Liver (tissue), 9 donors: ENCODE results near the gene SHMT2. TPM values are rescaled to one million over a fixed set of nuclear protein-coding genes. Genes with fewer than 3 reads are reported as not detected.

Experiments used
- DNase-seq: peaks from one replicate; pipeline ENCODE4 v3.0.0-alpha.2; 2017; ENCODE audit warnings: low spot score
- H3K27ac ChIP-seq, 2 donors: one replicate each; pipeline ENCODE4 v1.7.0; 2013; ENCODE audit warnings: inconsistent platforms in 2 of 2, low read length in 2 of 2, control low read depth in 1 of 2, low read depth in 1 of 2, mild to moderate bottlenecking in 1 of 2
- H3K27me3 ChIP-seq, 4 donors: one replicate each; pipeline versions ENCODE4 v1.6.1 to v1.7.0; 2013; ENCODE audit warnings: low read length in 3 of 4, inconsistent platforms in 1 of 4, mild to moderate bottlenecking in 1 of 4, moderate library complexity in 1 of 4; ENCODE audit not compliant: control insufficient read depth in 4 of 4, insufficient read depth in 4 of 4
- H3K36me3 ChIP-seq, 4 donors: one replicate each; pipeline versions ENCODE4 v1.6.1 to v1.7.0; 2013; ENCODE audit warnings: low read length in 3 of 4, mild to moderate bottlenecking in 3 of 4, low read depth in 1 of 4, moderate library complexity in 1 of 4; ENCODE audit not compliant: control insufficient read depth in 4 of 4, insufficient read depth in 3 of 4
- H3K4me1 ChIP-seq, 4 donors: one replicate each; pipeline versions ENCODE4 v1.6.1 to v1.7.0; 2013; ENCODE audit warnings: low read length in 3 of 4, mild to moderate bottlenecking in 3 of 4, moderate library complexity in 1 of 4; ENCODE audit not compliant: control insufficient read depth in 4 of 4, insufficient read depth in 4 of 4
- H3K4me3 ChIP-seq, 3 donors: one replicate each; pipeline versions ENCODE4 v1.6.1 to v1.7.0; 2013; ENCODE audit warnings: low read length in 3 of 3, control low read depth in 1 of 3, low read depth in 1 of 3, mild to moderate bottlenecking in 1 of 3
- H3K9ac ChIP-seq, 2 donors: one replicate each; pipeline ENCODE4 v1.7.0; 2013; ENCODE audit warnings: low read length in 2 of 2, mild to moderate bottlenecking in 2 of 2, moderate library complexity in 2 of 2, control low read depth in 1 of 2, low read depth in 1 of 2
- H3K9me3 ChIP-seq, 4 donors: one replicate each; pipeline versions ENCODE4 v1.6.1 to v1.7.0; 2013; ENCODE audit warnings: low read length in 3 of 4; ENCODE audit not compliant: control insufficient read depth in 4 of 4
- ATF3 ChIP-seq: IDR thresholded peaks from 2 replicates; pipeline ENCODE4 v1.6.1; 2016; ENCODE audit warnings: antibody characterized with exemption
- EGR1 ChIP-seq, 2 donors: IDR thresholded peaks; 2 replicates each; pipeline ENCODE4 v1.6.1; 2016 to 2018; ENCODE audit warnings: antibody characterized with exemption in 2 of 2, low read depth in 2 of 2
- FOXA1 ChIP-seq: IDR thresholded peaks from 2 replicates; pipeline ENCODE4 v1.6.1; 2016; ENCODE audit warnings: antibody characterized with exemption
- FOXA2 ChIP-seq: IDR thresholded peaks from 2 replicates; pipeline ENCODE4 v1.6.1; 2016; ENCODE audit warnings: antibody characterized with exemption
- HNF4A ChIP-seq, 2 donors: conservative IDR thresholded peaks; 2 replicates each; pipeline ENCODE4 v1.6.1; 2016; ENCODE audit warnings: antibody characterized with exemption in 2 of 2, mild to moderate bottlenecking in 2 of 2
- HNF4G ChIP-seq: IDR thresholded peaks from 2 replicates; pipeline ENCODE4 v1.6.1; 2016; ENCODE audit warnings: antibody characterized with exemption
- JUND ChIP-seq, 2 donors: IDR thresholded peaks; 2 replicates each; pipeline ENCODE4 v1.6.1; 2016; ENCODE audit warnings: antibody characterized with exemption in 2 of 2
- RAD21 ChIP-seq, 2 donors: IDR thresholded peaks; 2 replicates each; pipeline ENCODE4 v1.6.1; 2016; ENCODE audit warnings: antibody characterized with exemption in 2 of 2, mild to moderate bottlenecking in 2 of 2
- RXRA ChIP-seq, 2 donors: IDR thresholded peaks; 2 replicates each; pipeline ENCODE4 v1.6.1; 2017 to 2018; ENCODE audit warnings: antibody characterized with exemption in 2 of 2, mild to moderate bottlenecking in 1 of 2
- TAF1 ChIP-seq: conservative IDR thresholded peaks from 2 replicates; pipeline ENCODE4 v1.6.1; 2016; ENCODE audit warnings: antibody characterized with exemption, mild to moderate bottlenecking
- YY1 ChIP-seq: IDR thresholded peaks from 2 replicates; pipeline ENCODE4 v1.6.1; 2016; ENCODE audit warnings: antibody characterized with exemption, mild to moderate bottlenecking
- WGBS: extraction: QIAGEN DNeasy Blood & Tissue Kit; methylation state at CpG from one replicate; pipeline ENCODE4 v1.1.7; 2013; 5-methylcytosine and 5-hydroxymethylcytosine counted together
- polyA plus RNA-seq, 2 donors: library from polyadenylated mRNA; stranded (reverse) in 1 of 2; unstranded in 1 of 2; fragments of 200-250 nt in 1 of 2; fragments of >200 nt in 1 of 2; fragmentation: Nextera tagmentation in 1 of 2; extraction: Ambion mirVana in 1 of 2; gene quantifications; one replicate each; pipeline versions ENCODE4 v1.2.1 to v1.2.3, GENCODE V29; 2013 to 2015
- total RNA-seq, 2 donors: library from RNA; depleted of rRNA; stranded (reverse); fragments of >200 nt; gene quantifications; one replicate each; pipeline ENCODE4 v1.2.3, GENCODE V29; 2014
- TF ChIP-seq, protein P1 (sequence below): IDR thresholded peaks from 2 replicates; pipeline ENCODE4 v1.6.1; 2016; ENCODE audit warnings: antibody characterized with exemption
- TF ChIP-seq, protein P2 (sequence below): IDR thresholded peaks from 2 replicates; pipeline ENCODE4 v1.6.1; 2016; ENCODE audit warnings: antibody characterized with exemption, mild to moderate bottlenecking
- donor health status: healthy.
- donor health status: healthy.
- donor health status: healthy.
- donor health status: healthy.
- donor health status: healthy.

Gene SHMT2
- total and polyA plus RNA-seq, 4 donors = 66.7 to 276 (median 179) TPM

- 85% methylated on average over 8 of the region's 8 CpGs for WGBS
- DNase-seq = no peak
- no peak overlapping the region for H3K9ac ChIP-seq
- H3K9me3 ChIP-seq = no peaks in the 10 kb centered on the region
- H3K4me3 ChIP-seq = no peak overlapping the region
- no peak overlapping the region for H3K27ac ChIP-seq
- TF ChIP-seq FOXA2 (no peak), JUND (IDR thresholded peaks at IDR 0.05) (no peak), RAD21 (IDR thresholded peaks at IDR 0.05) (no peak), HNF4A (conservative IDR thresholded peaks at IDR 0.05) (no peak), YY1 (no peak)
- H3K36me3 ChIP-seq = peaks cover 37 to 100% (median 83%) of the 10 kb centered on the region in 4 donors
- no peaks in the 10 kb centered on the region for H3K4me1 ChIP-seq
- no peaks in the 10 kb centered on the region for H3K27me3 ChIP-seq
Measured at GRCh38 chr12:57188090-57188425, 41.5 kb upstream of the SHMT2 start.

- Histone ChIP-seq H3K27ac (no peak overlapping the region), H3K4me1 (no peaks in the 10 kb centered on the region), H3K9ac (no peak overlapping the region), H3K9me3 (no peaks in the 10 kb centered on the region), H3K27me3 (no peaks in the 10 kb centered on the region), H3K36me3 (peaks cover 31 to 100% (median 83%) of the 10 kb centered on the region in 4 donors), H3K4me3 (no peak overlapping the region)
- TF ChIP-seq EGR1 (IDR thresholded peaks at IDR 0.05; ENCODE audit: low read depth in 2 of 2) = no peak
- no peak for TF ChIP-seq TAF1
- TF ChIP-seq, protein P1, sequence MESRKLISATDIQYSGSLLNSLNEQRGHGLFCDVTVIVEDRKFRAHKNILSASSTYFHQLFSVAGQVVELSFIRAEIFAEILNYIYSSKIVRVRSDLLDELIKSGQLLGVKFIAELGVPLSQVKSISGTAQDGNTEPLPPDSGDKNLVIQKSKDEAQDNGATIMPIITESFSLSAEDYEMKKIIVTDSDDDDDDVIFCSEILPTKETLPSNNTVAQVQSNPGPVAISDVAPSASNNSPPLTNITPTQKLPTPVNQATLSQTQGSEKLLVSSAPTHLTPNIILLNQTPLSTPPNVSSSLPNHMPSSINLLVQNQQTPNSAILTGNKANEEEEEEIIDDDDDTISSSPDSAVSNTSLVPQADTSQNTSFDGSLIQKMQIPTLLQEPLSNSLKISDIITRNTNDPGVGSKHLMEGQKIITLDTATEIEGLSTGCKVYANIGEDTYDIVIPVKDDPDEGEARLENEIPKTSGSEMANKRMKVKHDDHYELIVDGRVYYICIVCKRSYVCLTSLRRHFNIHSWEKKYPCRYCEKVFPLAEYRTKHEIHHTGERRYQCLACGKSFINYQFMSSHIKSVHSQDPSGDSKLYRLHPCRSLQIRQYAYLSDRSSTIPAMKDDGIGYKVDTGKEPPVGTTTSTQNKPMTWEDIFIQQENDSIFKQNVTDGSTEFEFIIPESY = no peak
- no peak for TF ChIP-seq HNF4G
- no peak for TF ChIP-seq HNF4A (conservative IDR thresholded peaks at IDR 0.05)
- no peak for TF ChIP-seq RXRA (IDR thresholded peaks at IDR 0.05)
- no peak for TF ChIP-seq RAD21 (IDR thresholded peaks at IDR 0.05)
- TF ChIP-seq FOXA1 = no peak
- no peak for DNase-seq
- whole genome bisulfite sequencing = 78% methylated on average over 6 of the region's 6 CpGs
Measured at GRCh38 chr12:57190037-57190436, 39.5 kb upstream of the SHMT2 start.

- Histone ChIP-seq H3K36me3 (peaks cover 35 to 100% (median 83%) of the 10 kb centered on the region in 4 donors), H3K4me1 (no peaks in the 10 kb centered on the region), H3K27me3 (no peaks in the 10 kb centered on the region), H3K4me3 (no peak overlapping the region), H3K27ac (no peak overlapping the region), H3K9ac (no peak overlapping the region), H3K9me3 (no peaks in the 10 kb centered on the region)
- 96% methylated on average over 23 of the region's 23 CpGs for WGBS
- TF ChIP-seq, protein P2, sequence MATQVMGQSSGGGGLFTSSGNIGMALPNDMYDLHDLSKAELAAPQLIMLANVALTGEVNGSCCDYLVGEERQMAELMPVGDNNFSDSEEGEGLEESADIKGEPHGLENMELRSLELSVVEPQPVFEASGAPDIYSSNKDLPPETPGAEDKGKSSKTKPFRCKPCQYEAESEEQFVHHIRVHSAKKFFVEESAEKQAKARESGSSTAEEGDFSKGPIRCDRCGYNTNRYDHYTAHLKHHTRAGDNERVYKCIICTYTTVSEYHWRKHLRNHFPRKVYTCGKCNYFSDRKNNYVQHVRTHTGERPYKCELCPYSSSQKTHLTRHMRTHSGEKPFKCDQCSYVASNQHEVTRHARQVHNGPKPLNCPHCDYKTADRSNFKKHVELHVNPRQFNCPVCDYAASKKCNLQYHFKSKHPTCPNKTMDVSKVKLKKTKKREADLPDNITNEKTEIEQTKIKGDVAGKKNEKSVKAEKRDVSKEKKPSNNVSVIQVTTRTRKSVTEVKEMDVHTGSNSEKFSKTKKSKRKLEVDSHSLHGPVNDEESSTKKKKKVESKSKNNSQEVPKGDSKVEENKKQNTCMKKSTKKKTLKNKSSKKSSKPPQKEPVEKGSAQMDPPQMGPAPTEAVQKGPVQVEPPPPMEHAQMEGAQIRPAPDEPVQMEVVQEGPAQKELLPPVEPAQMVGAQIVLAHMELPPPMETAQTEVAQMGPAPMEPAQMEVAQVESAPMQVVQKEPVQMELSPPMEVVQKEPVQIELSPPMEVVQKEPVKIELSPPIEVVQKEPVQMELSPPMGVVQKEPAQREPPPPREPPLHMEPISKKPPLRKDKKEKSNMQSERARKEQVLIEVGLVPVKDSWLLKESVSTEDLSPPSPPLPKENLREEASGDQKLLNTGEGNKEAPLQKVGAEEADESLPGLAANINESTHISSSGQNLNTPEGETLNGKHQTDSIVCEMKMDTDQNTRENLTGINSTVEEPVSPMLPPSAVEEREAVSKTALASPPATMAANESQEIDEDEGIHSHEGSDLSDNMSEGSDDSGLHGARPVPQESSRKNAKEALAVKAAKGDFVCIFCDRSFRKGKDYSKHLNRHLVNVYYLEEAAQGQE = no peak
- TF ChIP-seq ATF3 = no peak
- no peak for DNase-seq
Measured at GRCh38 chr12:57190821-57191220, 38.7 kb upstream of the SHMT2 start.
